Ectodermal cell (in vitro differentiated cells): ENCODE results near the gene SAMSN1.

Source experiments
- H3K27ac ChIP-seq: 2 replicates; pipeline ENCODE4 v1.7.0; 2013; ENCODE audit warnings: mild to moderate bottlenecking, low read depth, low read length; ENCODE audit not compliant: insufficient read depth, poor library complexity, severe bottlenecking
- H3K27me3 ChIP-seq: 2 replicates; pipeline ENCODE4 v1.7.0; 2013; ENCODE audit warnings: mild to moderate bottlenecking, low read length; ENCODE audit not compliant: insufficient read depth, control insufficient read depth, poor library complexity, severe bottlenecking
- H3K36me3 ChIP-seq: one replicate; pipeline ENCODE4 v1.7.0; 2013; ENCODE audit warnings: low read length; ENCODE audit not compliant: control insufficient read depth, insufficient read depth
- H3K4me1 ChIP-seq: one replicate; pipeline ENCODE4 v1.7.0; 2013; ENCODE audit warnings: low read length; ENCODE audit not compliant: control insufficient read depth, insufficient read depth
- H3K4me3 ChIP-seq: 2 replicates; pipeline ENCODE4 v1.7.0; 2013; ENCODE audit warnings: low read depth, low read length, control low read depth; ENCODE audit not compliant: insufficient read depth
- H3K9me3 ChIP-seq: 2 replicates; pipeline ENCODE4 v1.7.0; 2013; ENCODE audit warnings: mild to moderate bottlenecking, low read length, moderate library complexity; ENCODE audit not compliant: control insufficient read depth
- WGBS, 2 experiments: methylation state at CpG; one replicate each; pipeline ENCODE4 v1.1.7; 2013; ENCODE audit warnings: missing lambda C conversion rate in 2 of 2; 5-methylcytosine and 5-hydroxymethylcytosine counted together

The SAMSN1 gene

DNA sequence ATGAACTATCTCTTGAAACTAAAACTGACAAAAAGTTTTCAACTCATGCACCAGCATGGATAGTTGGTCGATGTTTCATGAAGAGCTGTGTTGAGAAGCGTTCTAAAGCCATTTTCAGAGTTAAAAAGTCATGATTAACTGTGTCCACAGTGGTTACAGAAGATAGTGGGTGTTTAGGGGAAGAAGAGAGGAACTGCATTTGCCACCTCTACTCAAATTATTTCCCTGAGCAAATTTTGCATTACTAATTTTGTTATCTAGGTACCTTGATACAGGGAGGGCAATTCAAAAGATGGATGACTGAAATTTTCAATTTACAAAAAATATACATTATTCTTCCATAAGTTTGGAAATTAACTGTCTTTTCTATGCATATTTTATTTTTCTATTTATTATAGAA is 15.5 kb downstream of the SAMSN1 start:
- Histone ChIP-seq H3K4me1 (no peaks in the 10 kb centered on the region), H3K27ac (no peak overlapping the region), H3K27me3 (no peaks in the 10 kb centered on the region), H3K9me3 (no peaks in the 10 kb centered on the region), H3K4me3 (no peak overlapping the region), H3K36me3 (no peaks in the 10 kb centered on the region)
- WGBS, 2 experiments, result 98 to 100% methylated on average over 2 of the region's 2 CpGs

DNA sequence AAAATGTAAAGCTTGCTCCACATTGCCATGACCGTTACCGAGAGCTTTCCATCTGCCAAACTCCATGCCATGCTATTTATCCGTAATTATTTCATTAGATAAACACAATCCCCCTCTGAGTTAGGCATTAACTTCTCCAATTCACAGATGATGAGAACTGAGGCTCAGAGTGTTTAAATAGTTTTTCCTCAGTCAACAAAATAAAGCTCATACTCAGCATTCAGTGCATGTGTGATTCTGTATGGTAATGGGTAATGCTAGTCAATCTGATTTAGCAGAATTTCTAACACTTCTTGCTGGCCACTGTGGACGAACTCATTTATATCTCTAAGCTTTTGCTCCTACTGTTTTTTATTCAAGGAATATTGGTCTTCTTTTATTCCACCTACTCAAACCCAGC is 17.3 kb downstream of the SAMSN1 start:
- H3K27me3 ChIP-seq, result no peaks in the 10 kb centered on the region
- H3K27ac ChIP-seq, result no peak overlapping the region
- no peaks in the 10 kb centered on the region for H3K9me3 ChIP-seq
- H3K4me3 ChIP-seq, result no peak overlapping the region
- WGBS, 2 experiments, result 90 to 92% methylated on average over 4 of the region's 4 CpGs
- no peaks in the 10 kb centered on the region for H3K36me3 ChIP-seq
- H3K4me1 ChIP-seq, result no peaks in the 10 kb centered on the region

DNA sequence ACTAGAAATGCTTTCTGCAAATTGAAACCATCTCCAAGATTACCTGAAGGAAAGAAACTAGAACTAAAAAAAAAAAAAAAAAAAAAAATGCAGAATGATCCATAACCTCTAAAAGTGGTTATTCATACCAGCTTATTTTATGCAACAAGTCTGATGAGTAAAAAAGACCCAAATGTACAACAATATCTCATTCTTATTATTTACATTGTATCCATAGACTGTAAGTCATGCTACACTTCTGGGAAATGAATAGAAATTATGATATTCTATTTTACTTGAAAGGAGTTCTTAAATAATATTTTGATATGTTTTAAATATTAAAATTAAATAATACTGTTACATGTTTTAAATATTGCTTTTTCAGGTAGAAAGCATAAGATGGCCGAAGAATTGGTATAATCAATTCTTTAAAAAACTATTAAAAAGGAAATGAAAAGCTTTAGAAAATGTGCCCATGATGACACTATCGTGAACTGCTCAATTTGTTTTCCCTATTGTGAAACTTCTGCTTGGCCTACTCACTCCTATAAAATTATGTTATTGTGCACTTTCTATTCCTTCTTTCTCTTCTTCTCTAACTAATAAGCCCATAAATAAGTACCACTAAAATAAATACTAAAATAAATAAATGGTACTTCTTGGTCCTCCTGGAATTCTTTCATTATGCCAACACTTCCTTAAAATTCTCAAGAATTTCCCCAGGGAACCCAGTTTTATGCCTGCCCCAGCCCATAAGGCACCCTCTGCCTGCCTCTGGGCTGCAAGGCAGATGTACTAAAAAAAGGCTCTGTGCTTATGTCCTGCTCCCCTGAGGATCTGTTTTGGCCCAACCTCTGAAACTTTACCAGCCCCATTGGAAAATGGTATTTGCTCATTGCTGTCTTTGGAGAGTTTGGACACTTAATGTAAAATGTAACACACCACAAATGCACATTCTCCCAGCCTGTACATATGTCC is 18.1 kb downstream of the SAMSN1 start:
- Histone ChIP-seq H3K4me1 (no peaks in the 10 kb centered on the region), H3K27ac (no peak overlapping the region), H3K4me3 (no peak overlapping the region), H3K27me3 (no peaks in the 10 kb centered on the region), H3K9me3 (no peaks in the 10 kb centered on the region), H3K36me3 (no peaks in the 10 kb centered on the region)
- WGBS, 2 experiments, result 91 to 100% methylated on average over 1 to 2 of the region's 2 CpGs

DNA sequence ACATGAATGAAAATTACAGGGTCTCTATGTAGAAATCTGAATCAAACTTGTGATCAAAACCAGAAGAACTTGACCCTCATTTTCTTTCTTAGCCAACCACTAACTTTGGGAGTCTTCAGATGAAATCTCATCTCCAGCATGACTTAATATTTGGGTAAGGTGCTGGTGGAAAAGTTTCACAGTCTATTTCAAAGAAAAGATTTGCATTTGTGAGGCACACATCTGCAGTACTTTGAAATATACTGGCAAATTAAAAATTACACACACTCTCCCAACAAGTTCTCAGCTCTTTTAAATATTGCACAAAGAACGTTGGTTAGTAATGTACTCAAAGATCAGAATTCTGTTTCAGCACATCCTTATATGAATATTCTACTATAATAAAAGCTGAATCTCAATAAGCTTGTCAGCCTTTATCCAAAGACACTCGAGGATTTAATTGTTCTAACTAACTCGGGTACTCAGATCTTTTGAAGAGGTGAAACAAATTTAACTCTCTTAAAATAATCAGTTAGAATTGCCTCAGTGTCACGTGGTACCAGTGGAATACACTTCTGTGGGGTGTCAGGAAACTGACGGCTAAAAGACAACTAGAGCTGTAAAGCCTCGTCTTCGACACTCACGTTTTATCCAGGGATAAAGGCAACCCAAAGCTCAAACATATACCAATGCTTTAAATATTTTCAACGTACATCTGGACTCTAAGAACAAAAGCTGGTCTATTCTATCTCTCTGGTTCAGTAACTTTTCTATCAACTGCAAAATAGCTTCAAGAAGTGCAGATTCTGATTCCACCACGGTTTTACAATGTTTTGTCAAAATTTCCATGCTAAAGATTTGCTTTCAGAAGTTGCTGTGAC is 19.0 kb downstream of the SAMSN1 start:
- Histone ChIP-seq H3K4me3 (no peak overlapping the region), H3K4me1 (no peaks in the 10 kb centered on the region), H3K27ac (no peak overlapping the region), H3K36me3 (no peaks in the 10 kb centered on the region), H3K9me3 (no peaks in the 10 kb centered on the region), H3K27me3 (no peaks in the 10 kb centered on the region)
- 82% methylated on average over 9 to 10 of the region's 10 CpGs for WGBS, 2 experiments

DNA sequence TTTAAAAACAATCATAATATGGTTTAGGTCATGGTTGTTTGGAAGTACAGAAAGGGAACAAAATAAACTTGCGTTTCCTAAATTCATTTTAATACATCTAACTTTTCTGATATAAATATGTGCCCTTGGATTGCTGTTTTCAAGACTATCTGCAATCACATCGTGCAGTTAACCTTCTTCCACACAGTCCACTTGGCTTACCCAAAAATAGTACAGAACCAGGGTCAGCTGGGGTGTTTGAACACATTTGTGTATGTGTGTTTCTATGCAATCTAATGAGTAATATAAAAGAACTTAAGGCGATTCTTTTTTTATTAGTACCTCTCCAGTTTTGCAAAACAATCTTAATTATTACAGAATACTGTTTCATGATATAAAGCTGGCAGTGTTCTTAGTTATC is 19.9 kb downstream of the SAMSN1 start:
- Histone ChIP-seq H3K9me3 (no peaks in the 10 kb centered on the region), H3K4me1 (no peaks in the 10 kb centered on the region), H3K4me3 (no peak overlapping the region), H3K27me3 (no peaks in the 10 kb centered on the region), H3K27ac (no peak overlapping the region), H3K36me3 (no peaks in the 10 kb centered on the region)
- WGBS, 2 experiments, result 58% methylated on average over 2 of the region's 3 CpGs; no CpG with 5 or more reads in 1 of the 2 experiments

DNA sequence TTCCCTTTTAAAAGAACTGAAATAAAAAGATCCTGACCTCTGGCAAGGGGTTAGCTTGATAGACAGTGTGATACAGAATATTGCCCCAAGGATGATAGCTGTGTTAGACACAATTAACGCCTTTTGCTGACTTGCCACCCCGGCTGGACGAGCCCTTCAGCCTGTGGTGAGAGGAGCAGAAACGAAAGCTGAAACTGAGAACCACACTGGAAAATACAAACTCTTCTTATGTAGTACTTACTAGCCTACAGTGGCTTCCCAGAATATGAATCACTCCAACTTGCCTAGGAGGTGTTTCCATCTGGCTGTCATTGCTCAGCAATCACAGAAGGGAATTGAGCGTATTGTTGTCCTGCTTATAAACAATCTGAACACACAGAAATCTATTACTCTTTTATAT is 22.9 kb downstream of the SAMSN1 start:
- H3K27me3 ChIP-seq, result no peaks in the 10 kb centered on the region
- no peak overlapping the region for H3K4me3 ChIP-seq
- H3K9me3 ChIP-seq, result no peaks in the 10 kb centered on the region
- no peaks in the 10 kb centered on the region for H3K36me3 ChIP-seq
- 93 to 94% methylated on average over 5 of the region's 5 CpGs for WGBS, 2 experiments
- no peaks in the 10 kb centered on the region for H3K4me1 ChIP-seq
- no peak overlapping the region for H3K27ac ChIP-seq

DNA sequence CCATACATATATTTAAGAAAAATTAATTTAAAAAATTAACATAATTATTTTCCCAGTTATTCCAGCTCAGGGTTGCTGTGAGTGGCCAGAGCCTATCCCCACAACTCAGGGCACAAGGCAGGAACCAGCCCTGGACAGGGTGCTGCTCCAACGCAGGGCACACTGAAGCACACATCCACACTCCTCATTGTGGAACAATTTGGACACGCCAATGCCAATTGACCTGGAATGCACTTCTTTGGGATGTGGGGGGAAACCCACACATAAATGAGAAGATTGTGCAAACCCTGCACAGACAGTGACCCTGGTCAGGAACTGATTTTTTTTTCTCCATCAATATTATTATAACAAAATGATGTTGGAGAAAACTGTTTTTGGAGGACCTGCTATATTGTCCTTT is 23.4 kb downstream of the SAMSN1 start:
- no peaks in the 10 kb centered on the region for H3K4me1 ChIP-seq

DNA sequence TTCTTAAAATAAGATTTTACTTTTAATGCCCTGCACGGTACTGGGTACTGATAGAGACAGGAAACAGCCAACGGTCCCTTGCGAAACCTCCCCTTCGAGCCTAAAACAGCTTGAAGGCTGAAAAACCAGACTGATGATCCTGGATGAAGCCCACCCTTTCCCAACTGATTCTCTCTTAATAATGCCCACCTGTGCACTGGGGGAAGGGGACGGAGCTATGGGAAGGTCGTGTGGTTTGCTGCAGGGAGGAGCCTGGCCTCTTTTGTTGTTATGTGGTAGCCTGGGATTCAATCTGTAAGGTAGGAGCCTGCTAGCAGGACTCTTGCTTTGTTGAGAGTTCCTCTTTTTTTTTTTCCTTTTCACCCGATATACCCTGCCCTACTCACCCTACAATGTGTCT is 25.6 kb downstream of the SAMSN1 start:
- H3K27me3 ChIP-seq, result no peaks in the 10 kb centered on the region
- WGBS, 2 experiments, result 70 to 72% methylated on average over 7 of the region's 7 CpGs
- H3K4me1 ChIP-seq, result no peaks in the 10 kb centered on the region
- H3K27ac ChIP-seq, result no peak overlapping the region
- no peaks in the 10 kb centered on the region for H3K9me3 ChIP-seq
- no peaks in the 10 kb centered on the region for H3K36me3 ChIP-seq
- no peak overlapping the region for H3K4me3 ChIP-seq

More for the DNA sequence above, 23.4 kb downstream of the SAMSN1 start:
- Histone ChIP-seq H3K9me3 (no peaks in the 10 kb centered on the region), H3K36me3 (no peaks in the 10 kb centered on the region), H3K27ac (no peak overlapping the region), H3K4me3 (no peak overlapping the region), H3K27me3 (no peaks in the 10 kb centered on the region)
- 95% methylated on average over 2 of the region's 2 CpGs for WGBS, 2 experiments

DNA sequence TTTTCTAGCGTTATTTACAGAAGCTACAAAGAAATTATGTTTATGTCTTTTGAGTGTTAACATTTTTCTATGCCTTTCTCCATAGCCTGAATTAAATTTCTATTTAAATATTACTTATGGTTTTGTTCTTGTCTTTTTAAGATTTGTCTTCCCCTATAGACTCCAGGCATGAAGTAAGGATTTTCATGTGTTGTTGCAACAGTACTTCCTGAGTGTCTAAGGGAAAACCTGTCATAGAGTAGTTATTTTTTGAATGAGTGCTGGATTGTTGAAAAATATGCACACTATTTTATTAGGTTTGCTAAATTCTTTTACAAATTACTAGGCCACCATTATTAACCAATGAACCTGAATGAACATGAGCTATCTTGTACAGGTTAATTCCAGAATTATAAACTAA is 27.1 kb downstream of the SAMSN1 start:
- H3K4me3 ChIP-seq, result no peak overlapping the region
- H3K27ac ChIP-seq, result no peak overlapping the region
- H3K4me1 ChIP-seq, result no peaks in the 10 kb centered on the region
- no peaks in the 10 kb centered on the region for H3K9me3 ChIP-seq
- WGBS, 2 experiments, result no CpG with 5 or more reads among the region's 1 CpG
- H3K36me3 ChIP-seq, result no peaks in the 10 kb centered on the region
- no peaks in the 10 kb centered on the region for H3K27me3 ChIP-seq

DNA sequence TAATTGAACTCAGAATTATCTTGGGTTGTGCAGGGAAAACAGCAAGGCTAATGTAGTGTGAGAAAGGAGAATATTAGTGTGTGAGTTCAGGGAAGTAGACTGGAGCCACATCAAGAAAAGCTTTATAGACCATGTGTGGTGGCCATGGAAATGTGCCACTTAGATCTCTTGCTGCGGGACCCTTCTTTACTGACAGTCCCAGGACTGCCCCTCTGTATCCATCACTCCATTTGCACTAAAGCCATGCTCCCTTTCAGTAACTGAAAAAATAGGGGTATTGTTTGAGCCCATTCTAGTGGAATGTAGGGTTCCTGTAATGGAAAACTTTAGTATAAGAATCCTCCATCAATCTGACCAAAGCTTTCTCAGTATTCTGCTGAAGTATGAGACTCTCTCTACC is 32.3 kb downstream of the SAMSN1 start:
- Histone ChIP-seq H3K4me3 (no peak overlapping the region), H3K27ac (no peak overlapping the region), H3K9me3 (no peaks in the 10 kb centered on the region), H3K36me3 (no peaks in the 10 kb centered on the region), H3K27me3 (no peaks in the 10 kb centered on the region), H3K4me1 (no peaks in the 10 kb centered on the region)
- 82 to 100% methylated on average over 1 of the region's 1 CpG for WGBS, 2 experiments
